K562 (cell line): ENCODE measurements around the gene HK2. TPM values are rescaled to one million over a fixed set of nuclear protein-coding genes. Genes with fewer than 3 reads are reported as not detected.

Source experiments
- ATAC-seq: fragments of 200-7000 bp; cut with Tn5 transposase; 3 replicates; pipeline ENCODE4 v1.9.1; 2020; ENCODE audit warnings: moderate library complexity
- BruUV-seq: library from RNA; stranded (reverse); fragments of 400-500 nt; replicated peaks from 2 replicates; lab custom pipeline; 2021; lab: Mats Ljungman, UMichigan
- CTCF ChIA-PET: fragments of 300-600 bp; formaldehyde crosslinking; extraction: SDS; loops from one replicate; lab custom pipeline; 2021; ENCODE audit warnings: low intra/inter-chr PET ratio; lab: Yijun Ruan, JAX
- POLR2A ChIA-PET: fragments of 300-600, 350-650 bp; sonication (Branson Sonifier 250); formaldehyde crosslinking; extraction: SDS; loops from one replicate; lab custom pipeline; 2021; ENCODE audit warnings: antibody characterized with exemption, inconsistent platforms; lab: Yijun Ruan, JAX
- DNase-seq, 4 experiments: peaks; one replicate each; pipeline versions ENCODE4 v3.0.0 to v3.0.0-alpha.2; 2011 to 2018; ENCODE audit warnings: low spot score in 3 of 4, mixed read lengths in 3 of 4; ENCODE audit errors: extremely low read depth in 1 of 4
- FAIRE-seq: peaks from 2 replicates; lab custom pipeline; 2011; peaks lifted over from hg19 to GRCh38; lab: Jason Lieb, UNC
- H2AFZ ChIP-seq: 2 replicates; pipeline ENCODE4 v1.6.0; 2011; ENCODE audit warnings: low read depth, low read length, control low read depth, inconsistent platforms
- H3K27ac ChIP-seq: fragments of 200-600 bp; 3 replicates; pipeline ENCODE4 v1.8.0; 2011; ENCODE audit warnings: low read depth, mild to moderate bottlenecking, control low read depth, inconsistent platforms, low read length, moderate library complexity, mixed read lengths; ENCODE audit errors: extremely low read depth
- H3K27me3 ChIP-seq, 2 experiments: fragments of 300-600 bp in 1 of 2; 2 replicates in 1 of 2; 3 replicates in 1 of 2; pipeline versions ENCODE4 v1.6.0 to v1.8.0; 2011; ENCODE audit warnings: inconsistent platforms in 2 of 2, low read length in 2 of 2, mild to moderate bottlenecking in 1 of 2, mixed read lengths in 1 of 2, moderate library complexity in 1 of 2; ENCODE audit not compliant: control insufficient read depth in 2 of 2, insufficient read depth in 2 of 2
- H3K36me3 ChIP-seq: fragments of 300-600 bp; 3 replicates; pipeline ENCODE4 v1.8.0; 2011; ENCODE audit warnings: mild to moderate bottlenecking, low read length, inconsistent platforms; ENCODE audit not compliant: control insufficient read depth, insufficient read depth
- H3K4me1 ChIP-seq, 2 experiments: fragments of 200-600 bp in 1 of 2; replicated peaks in 1 of 2; 2 replicates in 1 of 2; 3 replicates in 1 of 2; pipeline versions ENCODE4 v1.5.1 to v1.8.0; 2011; ENCODE audit warnings: inconsistent platforms in 2 of 2, low read length in 2 of 2, mild to moderate bottlenecking in 1 of 2, mixed read lengths in 1 of 2, moderate library complexity in 1 of 2; ENCODE audit not compliant: control insufficient read depth in 2 of 2, insufficient read depth in 2 of 2
- H3K4me2 ChIP-seq: 2 replicates; pipeline ENCODE4 v1.6.1; 2011; ENCODE audit warnings: low read length, control low read depth, inconsistent platforms, mixed read lengths; ENCODE audit not compliant: insufficient read depth
- H3K4me3 ChIP-seq: fragments of 200-600 bp; sonication (generic), shearing (Covaris generic); 2 replicates; pipeline ENCODE4 v1.5.1; 2016; ENCODE audit warnings: control low read depth, inconsistent platforms
- H3K79me2 ChIP-seq: fragments of 200-600 bp; 3 replicates; pipeline ENCODE4 v1.8.0; 2011; ENCODE audit warnings: low read length, inconsistent platforms; ENCODE audit not compliant: control insufficient read depth, insufficient read depth
- H3K9ac ChIP-seq, 2 experiments: 2 replicates each; pipeline versions ENCODE4 v1.6.0 to v1.6.1; 2011; ENCODE audit warnings: low read depth in 2 of 2, low read length in 2 of 2, control low read depth in 1 of 2, inconsistent platforms in 1 of 2, mild to moderate bottlenecking in 1 of 2, mixed read lengths in 1 of 2; ENCODE audit not compliant: insufficient read depth in 1 of 2
- H3K9me1 ChIP-seq: one replicate; pipeline ENCODE4 v1.6.0; 2011; ENCODE audit warnings: inconsistent platforms, mild to moderate bottlenecking, low read length, moderate library complexity; ENCODE audit not compliant: control insufficient read depth, insufficient read depth
- H3K9me3 ChIP-seq: replicated peaks from 2 replicates; pipeline ENCODE4 v1.5.1; 2011; ENCODE audit warnings: low read depth, low read length, inconsistent platforms; ENCODE audit not compliant: control insufficient read depth, insufficient read depth
- H4K20me1 ChIP-seq: replicated peaks from 2 replicates; pipeline ENCODE4 v1.6.1; 2011; ENCODE audit warnings: low read length, inconsistent platforms, mixed read lengths; ENCODE audit not compliant: control insufficient read depth, insufficient read depth
- DEAF1 ChIP-seq: fragments of 450-650 bp; formaldehyde crosslinking; IDR thresholded peaks from 2 replicates; pipeline ENCODE4 v1.4.0; 2020; ENCODE audit warnings: mild to moderate bottlenecking, moderate library complexity
- FUS ChIP-seq: fragments of 200-400 bp; formaldehyde crosslinking; optimal IDR thresholded peaks from 2 replicates; pipeline ENCODE3; 2017; ENCODE audit warnings: low read depth, low read length
- HOMEZ ChIP-seq: fragments of 250-450 bp; sonication (Bioruptor Pico); IDR thresholded peaks from 2 replicates; pipeline ENCODE4 v1.4.0; 2020; ENCODE audit warnings: mild to moderate bottlenecking, moderate library complexity
- L3MBTL2 ChIP-seq: fragments of 450-650 bp; IDR thresholded peaks from 2 replicates; pipeline ENCODE4 v1.6.1; 2016; ENCODE audit warnings: mild to moderate bottlenecking, moderate library complexity
- SOX6 ChIP-seq: fragments of 450-650 bp; IDR thresholded peaks from 2 replicates; pipeline ENCODE4 v1.6.1; 2014; ENCODE audit warnings: mild to moderate bottlenecking
- WHSC1 ChIP-seq: IDR thresholded peaks from one replicate; pipeline ENCODE4 v1.6.1; 2012; ENCODE audit warnings: low read length, control low read depth, inconsistent platforms
- WGBS: fragments of 100-300 bp; shearing (Covaris generic); methylation state at CpG from one replicate; pipeline ENCODE4 v1.1.6; 2016; ENCODE audit warnings: low coverage, mixed read lengths; ENCODE audit not compliant: insufficient coverage; ENCODE audit errors: missing lambda C conversion rate; 5-methylcytosine and 5-hydroxymethylcytosine counted together
- in situ Hi-C: fragments of 300-500 bp; cut with MboI; formaldehyde crosslinking; loops from 4 replicates; pipeline ENCODE4 v1.15.0; 2018; ENCODE audit warnings: inconsistent platforms, mixed read lengths
- intact Hi-C: fragments of 100-400 bp; cut with micrococcal nuclease; formaldehyde crosslinking; loops from 2 replicates; pipeline ENCODE4 v1.14.2; 2022
- polyA plus RNA-seq, 8 experiments: library from polyadenylated mRNA; depleted of rRNA in 4 of 8; stranded (reverse) in 5 of 8; unstranded in 3 of 8; fragments of >200 nt; fragmentation: Nextera tagmentation in 2 of 8; fragmentation: Illumina TruSeq in 1 of 8; extraction: Ambion mirVana in 2 of 8; extraction: Trizol in 1 of 8; gene quantifications; 2 replicates each; pipeline versions ENCODE4 v1.2.1 to v1.2.3, GENCODE V29; 2011 to 2014; ENCODE audit warnings: inconsistent platforms in 1 of 8, missing spikeins in 1 of 8
- total RNA-seq, 7 experiments: library from RNA; depleted of rRNA in 6 of 7; stranded (reverse); fragments of >200 nt in 6 of 7; fragmentation: Illumina TruSeq in 2 of 7; extraction: Trizol in 2 of 7; gene quantifications; 2 replicates each; pipeline versions ENCODE4 v1.2.1 to v1.2.3, GENCODE V29; 2011 to 2021; ENCODE audit warnings: low replicate concordance in 1 of 7

The HK2 gene
- total and polyA plus RNA-seq, 9 of the 15 experiments (the other 6 are each of a cell fraction or from before 2014, with no cell fraction given) = 4.7 to 56.0 (median 19.9) TPM

GRCh38 chr2:74884118-74884762, 50.3 kb downstream of the HK2 start:
- in situ Hi-C loops (no loop called here), intact Hi-C loops (no loop called here)
- Histone ChIP-seq H3K36me3 (peaks cover 98% of the 10 kb centered on the region), H4K20me1 (no peaks in the 10 kb centered on the region; the same call in 1 of the 2 replicates), H2AFZ (no peak overlapping the region), H3K4me3 (no peak overlapping the region), H3K4me2 (no peak overlapping the region), H3K9me3 (no peaks in the 10 kb centered on the region)
- no TSS peak for BruUV-seq
- 93% methylated on average over 4 of the region's 5 CpGs for WGBS
- no peak for TF ChIP-seq L3MBTL2
- TF ChIP-seq SOX6 = no peak
- TF ChIP-seq WHSC1 = no peak
- no peak for TF ChIP-seq FUS
- no peak for TF ChIP-seq HOMEZ (CRISPR knock-in tag)
- no peak for TF ChIP-seq DEAF1 (CRISPR knock-in tag)
- TF ChIP-seq, all 486 proteins: peak for 0
- Histone ChIP-seq H3K27me3 (no peaks in the 10 kb centered on the region; a peak in 1 of 5 replicates), H3K9ac (no peak overlapping the region), H3K27ac (no peak overlapping the region), H3K79me2 (no peaks in the 10 kb centered on the region), H3K4me1 (no peaks in the 10 kb centered on the region), H3K9me1 (no peaks in the 10 kb centered on the region)
- FAIRE-seq (no peak), DNase-seq (no peak), ATAC-seq (no peak)
- CTCF ChIA-PET = interaction anchor here (0.7 kb wide), 1 partner anchor 81 kb away, joined by 3 read pairs; no protein-coding TSS in a partner anchor
- POLR2A ChIA-PET = interaction anchor here (1.4 kb wide), 1 partner anchor 9 kb away, joined by 7 read pairs; no protein-coding TSS in a partner anchor
